ENCODE results near the gene VPS33A. TPM values are rescaled to one million over a fixed set of nuclear protein-coding genes. Genes with fewer than 3 reads are reported as not detected.
"Not testable (repeated sequence)": the region's sequence is repeated elsewhere in the genome, so short reads cannot be mapped to it uniquely, and the experiment has no call there.

The VPS33A gene
- total RNA-seq, result 16.4 and 30.0 TPM in 2 replicates

GRCh38 chr12:122266230-122266901 is at the start of gene VPS33A:
Gene VPS33A, minus strand, starts transcription at chr12:122266494. Its CDS starts 86 bp downstream, at chr12:122266408.
- peak; percentile 93 for DNase-seq (ENCODE audit: low read depth, low spot score)

- no peak for DNase-seq (ENCODE audit: low read depth, low spot score)
These were observed 46.6 kb upstream of the VPS33A start for GRCh38 chr12:122312926-122313325.

GRCh38 chr12:122311696-122312095 is 45.4 kb upstream of the VPS33A start:
- no peak for DNase-seq (ENCODE audit: low read depth, low spot score)

GRCh38 chr12:122310626-122311333 is 44.5 kb upstream of the VPS33A start:
- DNase-seq (ENCODE audit: low read depth, low spot score), result no peak

- DNase-seq (ENCODE audit: low read depth, low spot score), result no peak
These were observed 43.3 kb upstream of the VPS33A start for GRCh38 chr12:122309564-122310121.

GRCh38 chr12:122308811-122309210 is 42.5 kb upstream of the VPS33A start:
- DNase-seq (ENCODE audit: low read depth, low spot score), result no peak

GRCh38 chr12:122306407-122306806 is 40.1 kb upstream of the VPS33A start:
- DNase-seq (ENCODE audit: low read depth, low spot score), result no peak

GRCh38 chr12:122304924-122305323 is 38.6 kb upstream of the VPS33A start:
- no peak for DNase-seq (ENCODE audit: low read depth, low spot score)

- DNase-seq (ENCODE audit: low read depth, low spot score), result no peak
These were observed 36.8 kb upstream of the VPS33A start for GRCh38 chr12:122303068-122303467.

- DNase-seq (ENCODE audit: low read depth, low spot score), result no peak
These were observed 31.9 kb upstream of the VPS33A start for GRCh38 chr12:122298071-122298748.

- no peak for DNase-seq (ENCODE audit: low read depth, low spot score)
These were observed 31.2 kb upstream of the VPS33A start for GRCh38 chr12:122297494-122297893.

- DNase-seq (ENCODE audit: low read depth, low spot score), result no peak
These were observed 29.6 kb upstream of the VPS33A start for GRCh38 chr12:122295877-122296276.

GRCh38 chr12:122293081-122293480 is 26.8 kb upstream of the VPS33A start:
- DNase-seq (ENCODE audit: low read depth, low spot score), result no peak

GRCh38 chr12:122291431-122291830 is 25.1 kb upstream of the VPS33A start:
- no peak for DNase-seq (ENCODE audit: low read depth, low spot score)

- no peak for DNase-seq (ENCODE audit: low read depth, low spot score)
These were observed 17.4 kb upstream of the VPS33A start for GRCh38 chr12:122283680-122284079.

- DNase-seq (ENCODE audit: low read depth, low spot score), result no peak
These were observed 15.8 kb upstream of the VPS33A start for GRCh38 chr12:122282061-122282460.

GRCh38 chr12:122276242-122276641 is 9.9 kb upstream of the VPS33A start:
- no peak for DNase-seq (ENCODE audit: low read depth, low spot score)

- no peak for DNase-seq (ENCODE audit: low read depth, low spot score)
These were observed 9.2 kb upstream of the VPS33A start for GRCh38 chr12:122275459-122275858.

GRCh38 chr12:122265886-122266229 is 436 bp downstream of the VPS33A start:
- DNase-seq (ENCODE audit: low read depth, low spot score), result no peak

- DNase-seq (ENCODE audit: low read depth, low spot score), result no peak
These were observed 818 bp downstream of the VPS33A start for GRCh38 chr12:122265476-122265875.

- DNase-seq (ENCODE audit: low read depth, low spot score), result not testable (repeated sequence)
These were observed 5.6 kb downstream of the VPS33A start for GRCh38 chr12:122260735-122261134.

- DNase-seq (ENCODE audit: low read depth, low spot score), result not testable (repeated sequence)
These were observed 7.4 kb downstream of the VPS33A start for GRCh38 chr12:122258939-122259338.

Measured in pulmonary artery endothelial cell (primary cell).